ENCODE data around the gene TNNI3K.

TNNI3K gene

DNA sequence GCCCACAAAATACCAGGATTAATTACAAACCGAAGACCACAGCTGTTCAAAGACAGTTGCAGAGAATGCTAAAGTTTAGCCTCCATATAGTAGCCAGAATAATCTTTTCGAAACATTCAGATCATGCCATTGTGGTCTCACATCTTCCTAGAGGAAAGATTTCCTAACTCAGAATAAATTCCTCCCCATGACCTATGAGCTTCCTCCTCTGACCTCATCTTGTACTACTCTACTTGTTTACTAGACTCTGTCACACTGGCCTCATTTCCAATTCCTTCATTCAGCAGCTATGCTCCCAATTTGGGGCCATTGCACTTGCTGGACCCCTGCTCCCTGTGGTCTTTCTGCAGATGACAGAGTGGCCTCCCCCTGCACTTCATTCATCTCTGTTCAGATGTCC, 349.0 kb downstream of the TNNI3K start:
- no peak for DNase-seq

DNA sequence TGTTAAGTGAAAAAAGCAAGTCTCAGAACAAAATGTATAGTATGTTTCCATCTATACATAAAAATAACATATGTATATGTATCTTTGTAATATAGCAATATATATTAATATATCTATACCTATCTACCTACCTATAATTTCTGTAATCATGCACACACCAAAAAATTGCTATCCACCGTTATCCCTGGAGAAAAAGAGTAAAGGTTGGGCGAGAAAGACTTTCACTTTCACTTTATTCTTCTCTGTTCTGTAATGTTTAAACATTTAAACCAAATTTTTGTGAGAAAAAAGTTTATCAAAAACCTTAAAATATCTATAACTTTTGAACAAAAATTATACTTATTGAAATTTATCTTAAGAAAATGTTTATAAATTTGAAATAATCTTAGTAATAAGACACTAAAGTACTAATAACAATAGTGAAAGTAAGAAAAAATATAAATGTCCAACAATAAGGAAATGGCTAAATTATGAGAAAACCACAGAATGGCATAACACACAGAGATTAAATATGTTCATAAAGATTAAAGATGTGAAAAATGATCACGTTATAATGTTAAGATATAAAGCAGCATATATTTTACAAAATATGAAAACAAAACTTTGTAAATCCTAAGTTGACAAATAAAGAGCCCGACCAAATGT, 351.2 kb downstream of the TNNI3K start:
- no peak for DNase-seq

DNA sequence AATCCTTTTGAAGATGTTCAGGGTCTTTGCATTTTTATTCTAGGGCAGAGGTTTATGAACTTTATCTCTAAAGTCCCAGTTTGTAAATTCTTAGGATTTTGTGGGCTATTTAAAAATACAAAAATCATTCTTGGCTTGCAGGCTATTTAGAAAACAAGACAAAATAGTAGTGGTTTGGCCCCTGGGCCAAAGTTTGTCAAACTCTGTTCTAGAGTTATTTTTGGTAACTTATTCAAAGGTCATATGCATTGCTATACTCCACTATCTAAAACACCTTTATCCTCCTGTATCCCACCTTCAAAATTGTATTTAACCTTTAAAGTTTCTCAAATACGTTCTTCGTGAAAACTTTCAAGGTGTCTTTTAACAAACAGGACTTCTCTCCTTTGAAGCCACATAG, 352.7 kb downstream of the TNNI3K start:
- DNase-seq: no peak

- no peak for DNase-seq
These were observed 355.1 kb downstream of the TNNI3K start for GRCh38 chr1:74590288-74590687.

- DNase-seq: no peak
These were observed 356.8 kb downstream of the TNNI3K start for GRCh38 chr1:74591949-74592348.

DNA sequence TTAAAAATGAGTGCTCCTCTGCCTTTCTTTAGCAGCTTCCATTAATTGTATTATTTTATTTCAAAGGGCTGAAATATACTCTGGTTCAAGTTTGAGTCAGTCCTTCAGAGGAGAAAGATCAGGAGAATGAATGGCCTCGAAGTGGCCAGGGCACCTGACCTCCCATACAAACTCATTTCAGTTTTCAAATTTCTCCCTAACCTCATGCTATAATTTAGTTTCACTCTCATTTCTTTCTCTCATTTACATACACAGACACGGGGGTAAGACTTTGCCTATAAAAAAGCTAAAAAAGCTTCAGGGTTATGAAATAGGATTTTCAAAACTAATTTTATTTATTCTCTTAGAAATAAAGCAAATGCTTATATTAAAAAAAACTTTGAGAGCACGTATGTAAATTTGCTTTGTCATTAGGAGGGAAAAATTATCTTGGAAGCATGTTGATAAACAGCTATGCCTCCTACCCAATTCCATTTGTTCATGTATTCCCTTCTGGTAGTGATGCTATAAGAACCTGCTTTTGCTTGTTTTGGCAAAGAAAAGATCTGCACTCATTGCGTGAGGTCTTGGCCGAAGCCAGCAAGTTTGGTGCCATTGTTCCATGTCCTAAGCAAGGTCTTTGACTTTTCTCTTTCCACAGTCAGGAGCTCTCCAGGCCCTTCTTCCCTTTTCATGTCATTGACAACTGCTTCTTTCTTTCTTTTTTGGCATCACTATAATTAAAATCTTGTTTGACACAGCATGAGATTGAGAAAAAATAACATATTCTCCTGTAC, 357.6 kb downstream of the TNNI3K start:
- no peak for DNase-seq
